Erythroblast (primary cell): ENCODE measurements around the gene TSPAN8.

Experiments
- GATA1 ChIP-seq: IDR thresholded peaks from 2 replicates; pipeline ENCODE4 v1.6.1; 2011; ENCODE audit warnings: low read depth, mild to moderate bottlenecking, control low read depth, low read length, moderate library complexity
- POLR2A ChIP-seq: IDR thresholded peaks from 2 replicates; pipeline ENCODE4 v1.6.1; 2011; ENCODE audit warnings: mild to moderate bottlenecking, low read length

GRCh38 chr12:71159264-71159663 lies 1.5 kb upstream of the TSPAN8 start:
- TF ChIP-seq POLR2A (no peak), GATA1 (no peak)
